A204.1 (cell line): ENCODE results near the gene RNH1.
"Not testable (repeated sequence)": the region's sequence is repeated elsewhere in the genome, so short reads cannot be mapped to it uniquely, and the experiment has no call there.

Experiments used
- FAIRE-seq: peaks from 2 replicates; lab custom pipeline; 2012; peaks lifted over from hg19 to GRCh38; lab: Jason Lieb, UNC

Gene RNH1

DNA sequence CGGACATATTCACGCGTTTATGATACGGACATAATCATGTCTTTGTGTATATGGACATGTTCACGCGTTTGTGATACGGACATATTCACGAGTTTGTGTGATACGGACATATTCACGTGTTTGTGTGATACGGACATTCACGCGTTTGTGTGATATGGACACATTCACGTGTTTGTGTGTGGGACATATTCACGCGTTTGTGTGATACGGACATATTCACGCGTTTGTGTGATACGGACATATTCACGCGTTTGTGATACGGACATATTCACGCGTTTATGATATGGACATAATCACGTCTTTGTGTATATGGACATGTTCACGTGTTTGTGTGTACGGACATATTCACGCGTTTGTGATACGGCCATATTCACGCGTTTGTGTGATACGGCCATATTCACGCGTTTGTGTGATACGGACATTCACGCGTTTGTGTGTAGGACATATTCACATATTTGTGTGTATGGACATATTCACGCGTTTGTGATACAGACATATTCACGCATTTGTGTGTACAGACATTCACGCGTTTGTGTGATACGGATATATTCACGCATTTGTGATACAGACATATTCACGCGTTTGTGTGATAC, 32.0 kb downstream of the RNH1 start:
- FAIRE-seq = no peak

- no peak for FAIRE-seq
These were observed 32.9 kb downstream of the RNH1 start for GRCh38 chr11:473962-474785.

DNA sequence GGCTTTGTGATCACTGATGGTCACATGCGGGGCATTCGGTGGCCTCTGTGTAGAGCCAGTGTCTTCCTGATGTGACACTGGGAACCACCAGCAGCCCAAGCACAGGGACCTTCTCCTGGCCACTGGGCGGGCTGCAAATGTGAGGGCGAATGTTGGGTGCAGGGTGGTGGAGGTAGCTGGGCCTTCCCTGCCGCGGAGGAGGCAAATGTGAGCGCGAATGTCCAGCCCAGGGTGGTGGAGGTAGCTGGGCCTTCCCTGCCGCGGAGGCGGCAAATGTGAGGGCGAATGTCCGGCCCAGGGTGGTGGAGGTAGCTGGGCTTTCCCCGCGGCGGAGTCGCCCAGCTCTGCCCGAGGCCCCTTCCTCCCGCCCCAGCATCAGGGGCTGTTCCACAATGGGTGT, 33.6 kb downstream of the RNH1 start:
- FAIRE-seq = no peak

- FAIRE-seq = no peak
These were observed 34.2 kb downstream of the RNH1 start for GRCh38 chr11:472816-473215.

DNA sequence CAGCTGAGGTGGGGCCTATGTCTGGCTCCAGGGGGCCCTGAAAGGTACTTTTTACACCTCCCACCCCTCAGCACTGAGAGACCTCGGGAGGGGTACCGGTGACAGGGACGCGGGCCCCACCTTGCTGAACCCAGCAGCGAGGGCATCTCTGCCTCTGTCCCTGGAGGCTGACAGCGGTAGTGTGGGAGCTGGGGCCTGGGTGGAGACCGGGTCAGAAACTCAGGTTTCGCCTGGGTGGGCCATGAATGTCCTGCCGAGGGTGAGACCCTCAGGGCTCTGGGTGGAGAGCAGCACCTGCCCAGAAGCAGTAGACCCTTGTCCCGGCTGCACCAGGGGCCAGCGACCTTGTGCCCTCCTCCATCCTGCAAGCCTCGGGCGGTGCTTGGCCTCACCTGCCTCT, 34.8 kb downstream of the RNH1 start:
- FAIRE-seq = no peak

GRCh38 chr11:471468-472145, 35.4 kb downstream of the RNH1 start:
- FAIRE-seq = no peak

DNA sequence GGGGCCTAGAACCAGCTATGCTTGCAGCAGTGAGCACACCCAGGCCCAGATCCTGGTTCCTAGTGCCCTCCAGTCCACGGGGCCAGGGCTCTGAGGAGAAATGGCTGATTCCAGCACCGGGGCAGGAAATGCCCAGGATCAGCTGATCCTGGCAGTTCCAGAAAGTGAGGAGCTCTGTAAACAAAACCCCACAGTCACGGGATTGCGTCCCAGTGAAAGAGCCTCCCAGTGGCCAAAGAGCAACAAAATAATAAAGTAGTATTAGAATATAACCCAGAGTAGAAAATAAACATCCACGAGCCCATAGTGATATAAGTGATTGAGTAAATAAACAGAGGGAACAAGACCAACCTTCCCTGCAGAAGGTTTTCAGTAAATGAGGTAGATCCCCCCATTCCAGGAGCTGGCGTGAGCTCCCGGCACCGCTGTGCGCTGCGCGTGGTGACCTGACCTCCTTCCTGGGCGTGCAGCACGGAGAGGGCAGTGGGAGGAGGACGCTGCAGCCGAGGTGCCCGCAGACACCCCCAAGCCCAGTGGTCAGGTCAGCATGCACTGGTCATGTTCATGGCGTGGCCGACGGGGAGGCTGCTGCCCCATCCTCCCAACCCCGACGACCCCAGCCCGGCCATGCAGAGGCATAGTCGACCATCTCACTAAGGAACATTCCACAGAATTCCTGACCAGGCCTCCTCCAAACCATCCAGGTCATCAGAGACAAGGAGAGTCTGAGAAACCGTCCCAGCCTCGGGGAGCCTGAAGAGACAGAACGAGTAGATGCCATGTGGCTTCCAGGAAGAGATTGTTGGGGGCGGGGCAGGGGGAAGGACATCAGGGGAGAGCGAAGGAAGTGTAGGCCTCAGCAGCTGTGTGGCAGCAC, 37.1 kb downstream of the RNH1 start:
- no peak for FAIRE-seq

DNA sequence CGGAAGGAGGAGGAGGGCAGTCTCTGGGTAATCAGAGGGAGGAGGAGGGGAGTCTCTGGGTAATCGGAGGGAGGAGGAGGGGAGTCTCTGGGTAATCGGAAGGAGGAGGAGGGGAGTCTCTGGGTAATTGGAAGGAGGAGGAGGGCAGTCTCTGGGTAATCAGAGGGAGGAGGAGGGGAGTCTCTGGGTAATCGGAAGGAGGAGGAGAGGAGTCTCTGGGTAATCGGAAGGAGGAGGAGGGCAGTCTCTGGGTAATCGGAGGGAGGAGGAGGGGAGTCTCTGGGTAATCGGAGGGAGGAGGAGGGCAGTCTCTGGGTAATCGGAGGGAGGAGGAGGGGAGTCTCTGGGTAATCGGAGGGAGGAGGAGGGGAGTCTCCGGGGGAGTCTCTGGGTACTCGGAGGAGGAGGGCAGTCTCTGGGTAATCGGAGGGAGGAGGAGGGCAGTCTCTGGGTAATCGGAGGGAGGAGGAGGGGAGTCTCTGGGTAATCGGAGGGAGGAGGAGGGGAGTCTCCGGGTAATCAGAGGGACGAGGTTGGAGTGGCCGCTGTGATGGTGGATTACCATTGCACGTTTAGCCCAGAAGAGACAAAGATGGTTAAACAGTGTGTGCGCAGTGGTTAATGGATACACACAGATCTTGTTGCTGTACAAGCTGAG, 37.9 kb downstream of the RNH1 start:
- FAIRE-seq = not testable (repeated sequence)

DNA sequence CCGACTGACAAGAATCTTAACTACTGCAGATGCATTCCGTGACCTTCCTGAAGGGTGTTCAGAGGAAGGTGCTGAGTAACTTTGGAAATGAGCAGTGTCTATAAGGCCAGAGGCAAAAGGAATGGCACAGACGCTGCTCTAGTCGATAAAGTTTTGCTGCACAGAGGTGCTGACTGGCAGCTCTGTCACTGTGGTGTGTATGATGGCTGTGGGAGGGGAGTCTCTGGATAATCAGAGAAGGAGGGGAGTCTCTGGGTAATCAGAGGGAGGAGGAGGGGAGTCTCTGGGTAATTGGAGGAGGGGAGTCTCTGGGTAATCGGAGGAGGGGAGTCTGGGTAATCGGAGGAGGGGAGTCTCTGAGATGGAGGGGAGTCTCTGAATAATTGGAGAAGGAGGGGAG, 38.5 kb downstream of the RNH1 start:
- no peak for FAIRE-seq

DNA sequence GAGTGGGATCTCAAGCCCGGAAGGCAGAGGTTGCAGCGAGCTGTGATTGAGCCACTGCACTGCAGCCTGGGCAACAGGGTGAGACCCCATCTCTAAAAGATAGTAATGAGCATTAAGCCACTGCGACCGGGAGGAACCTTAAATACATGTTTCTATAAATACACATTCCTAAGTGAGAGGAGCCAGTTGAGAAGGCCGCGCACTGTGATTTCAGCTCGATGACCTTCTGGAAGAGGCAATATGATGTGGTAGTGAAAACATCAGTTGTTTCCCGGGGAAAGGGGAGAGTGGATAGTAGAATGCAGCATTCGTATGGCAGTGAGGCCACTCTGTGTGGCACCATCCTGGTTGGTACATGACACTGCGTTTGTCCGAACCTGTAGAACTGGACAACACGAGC, 39.0 kb downstream of the RNH1 start:
- no peak for FAIRE-seq

- no peak for FAIRE-seq
These were observed 41.0 kb downstream of the RNH1 start for GRCh38 chr11:465896-466530.

GRCh38 chr11:464316-464715, 42.7 kb downstream of the RNH1 start:
- FAIRE-seq = no peak

GRCh38 chr11:462107-462890, 44.7 kb downstream of the RNH1 start:
- no peak for FAIRE-seq

- no peak for FAIRE-seq
These were observed 45.4 kb downstream of the RNH1 start for GRCh38 chr11:461626-462025.

GRCh38 chr11:460331-461199, 46.5 kb downstream of the RNH1 start:
- no peak for FAIRE-seq

- FAIRE-seq = no peak
These were observed 47.4 kb downstream of the RNH1 start for GRCh38 chr11:459511-460220.

DNA sequence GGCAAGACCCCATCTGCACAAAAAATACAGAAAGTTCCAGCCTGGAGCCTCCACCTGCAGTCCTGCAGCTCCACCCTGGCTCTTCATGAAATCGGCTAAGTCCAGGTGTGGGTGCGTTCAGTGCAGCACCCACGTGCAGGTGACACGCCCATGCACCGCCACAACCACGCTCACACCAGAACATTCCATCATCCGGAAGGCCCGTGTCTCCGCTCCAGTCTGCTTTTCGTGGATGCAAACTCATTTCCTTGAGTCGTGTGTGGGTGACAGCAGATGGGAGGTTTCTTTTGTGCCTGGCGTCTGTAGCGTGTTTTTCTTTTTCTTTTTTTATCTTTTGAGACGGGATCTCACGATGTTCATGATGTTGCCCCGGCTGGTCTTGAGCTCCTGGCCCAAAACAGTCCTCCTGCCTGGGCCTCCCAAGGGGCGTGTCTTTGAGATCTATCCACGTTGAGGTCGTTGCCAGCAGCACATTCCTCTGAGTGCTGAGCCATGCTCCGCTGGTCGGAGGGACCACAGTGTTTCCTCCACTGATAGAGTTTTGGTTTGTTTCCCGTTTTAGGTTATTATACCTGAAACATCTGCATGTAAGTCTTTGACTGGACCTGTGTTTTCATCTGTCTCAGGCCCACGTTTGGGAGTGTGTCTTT, 49.8 kb downstream of the RNH1 start:
- no peak for FAIRE-seq

DNA sequence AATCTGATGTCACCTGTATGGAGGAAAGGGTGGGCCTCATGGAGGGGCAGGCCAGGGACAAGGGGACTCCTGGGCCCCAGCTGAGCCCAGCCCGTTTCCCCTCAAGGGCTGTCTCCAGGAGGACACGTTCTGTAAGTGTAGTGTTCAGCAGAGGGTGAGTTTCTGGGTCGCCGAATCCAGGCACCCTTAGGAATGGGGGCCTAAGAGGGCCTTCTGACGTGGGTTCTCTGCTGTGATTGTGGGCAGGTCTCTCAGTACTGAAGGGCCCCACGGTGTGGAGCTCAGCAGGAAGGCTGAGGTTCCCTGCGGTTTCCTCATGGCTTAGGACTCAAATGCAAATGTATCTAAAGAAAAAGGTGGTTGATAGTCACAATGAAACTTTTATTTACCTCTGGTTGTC, 50.5 kb downstream of the RNH1 start:
- no peak for FAIRE-seq
